Mucosa of descending colon (tissue), 3 donors: ENCODE data around the gene CNTNAP2. TPM values are rescaled to one million over a fixed set of nuclear protein-coding genes. Genes with fewer than 3 reads are reported as not detected.

ENCODE experiments used
- ATAC-seq: fragments of 200-7000 bp; cut with Tn5 transposase; one replicate; pipeline ENCODE4 v1.9.1; 2020; ENCODE audit warnings: mild to moderate bottlenecking, moderate library complexity
- DNase-seq, 3 donors: peaks; one replicate each; pipeline ENCODE4 v3.0.0-alpha.2; 2020
- H3K36me3 ChIP-seq: fragments of 200-600 bp; one replicate; pipeline ENCODE4 v1.8.0; 2021; ENCODE audit warnings: low read depth, mild to moderate bottlenecking
- H3K4me1 ChIP-seq: fragments of 200-600 bp; one replicate; pipeline ENCODE4 v1.8.0; 2021; ENCODE audit warnings: low read depth, mild to moderate bottlenecking
- H3K4me3 ChIP-seq: fragments of 200-600 bp; one replicate; pipeline ENCODE4 v1.8.0; 2021; ENCODE audit warnings: mild to moderate bottlenecking
- H3K9me3 ChIP-seq: fragments of 200-600 bp; one replicate; pipeline ENCODE4 v1.8.0; 2021; ENCODE audit warnings: mild to moderate bottlenecking
- CTCF ChIP-seq: fragments of 200-600 bp; IDR thresholded peaks from one replicate; pipeline ENCODE4 v1.8.0; 2022; ENCODE audit warnings: antibody characterized with exemption, mild to moderate bottlenecking
- intact Hi-C, 2 donors: fragments of 100-400 bp; cut with DNase I in 1 of 2; cut with micrococcal nuclease in 1 of 2; formaldehyde crosslinking; loops; one replicate each; pipeline versions ENCODE4 v1.11.0 to v1.11.1; 2022; cut with DNase I, micrococcal nuclease
- total RNA-seq, 3 donors: library from RNA; stranded (reverse); fragmentation: NEBNext Ultra II Directional in 2 of 3; extraction: Animal tissue kit (Norgen Biotek cat#: 25700) in 2 of 3; gene quantifications; one replicate each; pipeline versions ENCODE4 v1.2.1 to v1.2.4, GENCODE V29; 2021 to 2023
- donor health status: DM: no; HTN: no; CAD: no; lungs with moderate emphysema.
- donor health status: DM: no; HTN: no; CAD: no.
- donor health status: DM: no; HTN: yes; CAD: no.

CNTNAP2 gene
- total RNA-seq, 3 donors from 2014 or later = 3.1 to 5.9 (median 4.2) TPM

- TF ChIP-seq CTCF = no peak
- Histone ChIP-seq H3K9me3 (no peaks in the 10 kb centered on the region), H3K4me3 (no peak overlapping the region), H3K4me1 (no peaks in the 10 kb centered on the region), H3K36me3 (no peaks in the 10 kb centered on the region)
- ATAC-seq (no peak), DNase-seq (no peak)
- intact Hi-C loops = no loop called here
These were observed 1534.4 kb downstream of the CNTNAP2 start for GRCh38 chr7:147650991-147651390.

GRCh38 chr7:147651601-147652000 lies 1535.0 kb downstream of the CNTNAP2 start:
- ATAC-seq (no peak), DNase-seq (no peak)
- no peaks in the 10 kb centered on the region for H3K36me3 ChIP-seq
- H3K4me3 ChIP-seq = no peak overlapping the region
- no peaks in the 10 kb centered on the region for H3K9me3 ChIP-seq
- TF ChIP-seq CTCF = no peak
- intact Hi-C loops = no loop called here
- H3K4me1 ChIP-seq = no peaks in the 10 kb centered on the region

GRCh38 chr7:147653456-147653855 lies 1536.9 kb downstream of the CNTNAP2 start:
- Histone ChIP-seq H3K9me3 (no peaks in the 10 kb centered on the region), H3K4me1 (no peaks in the 10 kb centered on the region), H3K4me3 (no peak overlapping the region), H3K36me3 (no peaks in the 10 kb centered on the region)
- ATAC-seq (no peak), DNase-seq (no peak)
- TF ChIP-seq CTCF = no peak
- intact Hi-C loops = no loop called here

GRCh38 chr7:147658392-147658967 lies 1541.9 kb downstream of the CNTNAP2 start:
- Histone ChIP-seq H3K4me1 (no peaks in the 10 kb centered on the region), H3K4me3 (no peak overlapping the region), H3K9me3 (no peaks in the 10 kb centered on the region), H3K36me3 (no peaks in the 10 kb centered on the region)
- ATAC-seq = no peak
- intact Hi-C loops = no loop called here
- no peak for TF ChIP-seq CTCF
- no peak for DNase-seq

GRCh38 chr7:147659036-147659995 lies 1542.7 kb downstream of the CNTNAP2 start:
- Histone ChIP-seq H3K9me3 (no peaks in the 10 kb centered on the region), H3K4me3 (no peak overlapping the region), H3K36me3 (no peaks in the 10 kb centered on the region), H3K4me1 (no peaks in the 10 kb centered on the region)
- no peak for ATAC-seq
- intact Hi-C loops = no loop called here
- TF ChIP-seq CTCF = no peak
- DNase-seq = no peak
